H9 (cell line): ENCODE data around the gene MTCH1. TPM values are rescaled to one million over a fixed set of nuclear protein-coding genes. Genes with fewer than 3 reads are reported as not detected.
A peak's percentile ranks its signal among the peaks of the same experiment; 100 is the strongest.

Experiments used
- DNase-seq: peaks from one replicate; pipeline ENCODE4 v3.0.0-alpha.2; 2017
- H2AFZ ChIP-seq: one replicate; pipeline ENCODE4 v1.6.1; 2013; ENCODE audit warnings: mild to moderate bottlenecking, low read length, control low read depth, moderate library complexity
- H2AK5ac ChIP-seq: 2 replicates; pipeline ENCODE4 v1.6.1; 2013; ENCODE audit warnings: low read length, control low read depth, mixed read lengths; ENCODE audit not compliant: insufficient read length
- H2BK120ac ChIP-seq: one replicate; pipeline ENCODE4 v1.6.1; 2013; ENCODE audit warnings: low read depth, mild to moderate bottlenecking, low read length, control low read depth, inconsistent platforms; ENCODE audit not compliant: poor library complexity, severe bottlenecking
- H2BK12ac ChIP-seq: 2 replicates; pipeline ENCODE4 v1.6.1; 2013; ENCODE audit warnings: low read length, control low read depth, mixed read lengths, low read depth; ENCODE audit not compliant: insufficient read length
- H2BK15ac ChIP-seq: 2 replicates; pipeline ENCODE4 v1.6.1; 2013; ENCODE audit warnings: low read depth, low read length, control low read depth
- H2BK20ac ChIP-seq: one replicate; pipeline ENCODE4 v1.6.1; 2013; ENCODE audit warnings: low read depth, mild to moderate bottlenecking, low read length, control low read depth, inconsistent platforms; ENCODE audit not compliant: poor library complexity, severe bottlenecking
- H2BK5ac ChIP-seq: 2 replicates; pipeline ENCODE4 v1.6.1; 2013; ENCODE audit warnings: low read length, control low read depth, mixed read lengths; ENCODE audit not compliant: insufficient read length
- H3K14ac ChIP-seq: 2 replicates; pipeline ENCODE4 v1.6.1; 2013; ENCODE audit warnings: low read length, control low read depth; ENCODE audit not compliant: insufficient read depth
- H3K18ac ChIP-seq: 2 replicates; pipeline ENCODE4 v1.6.1; 2013; ENCODE audit warnings: low read depth, mild to moderate bottlenecking, mixed read lengths, low read length, control low read depth; ENCODE audit not compliant: insufficient read length
- H3K23ac ChIP-seq: 2 replicates; pipeline ENCODE4 v1.6.1; 2013; ENCODE audit warnings: low read length, control low read depth, mixed read lengths, low read depth; ENCODE audit not compliant: insufficient read length
- H3K23me2 ChIP-seq: 2 replicates; pipeline ENCODE4 v1.6.1; 2013; ENCODE audit warnings: low read depth, mild to moderate bottlenecking, mixed read lengths, low read length, control low read depth; ENCODE audit not compliant: insufficient read length, poor library complexity, severe bottlenecking
- H3K27ac ChIP-seq: 2 replicates; pipeline ENCODE4 v1.5.1; 2013; ENCODE audit warnings: low read length, control low read depth, mixed read lengths, low read depth; ENCODE audit not compliant: insufficient read length
- H3K27me3 ChIP-seq: 2 replicates; pipeline ENCODE4 v1.6.1; 2013; ENCODE audit warnings: low read length, control low read depth, inconsistent platforms; ENCODE audit not compliant: insufficient read depth
- H3K4ac ChIP-seq: 2 replicates; pipeline ENCODE4 v1.6.1; 2013; ENCODE audit warnings: low read depth, mild to moderate bottlenecking, control low read depth, inconsistent platforms, low read length, moderate library complexity
- H3K4me1 ChIP-seq: 2 replicates; pipeline ENCODE4 v1.6.1; 2013; ENCODE audit warnings: low read length, control low read depth, inconsistent platforms; ENCODE audit not compliant: insufficient read depth
- H3K4me2 ChIP-seq: 2 replicates; pipeline ENCODE4 v1.6.1; 2013; ENCODE audit warnings: low read length, control low read depth, mixed read lengths; ENCODE audit not compliant: insufficient read length, insufficient read depth
- H3K56ac ChIP-seq: 2 replicates; pipeline ENCODE4 v1.6.1; 2013; ENCODE audit warnings: low read depth, mild to moderate bottlenecking, mixed read lengths, low read length, control low read depth; ENCODE audit not compliant: insufficient read length
- H3K79me1 ChIP-seq: 2 replicates; pipeline ENCODE4 v1.6.1; 2013; ENCODE audit warnings: low read depth, mild to moderate bottlenecking, moderate library complexity, low read length, control low read depth, inconsistent platforms; ENCODE audit not compliant: insufficient read depth, poor library complexity, severe bottlenecking
- H3K79me2 ChIP-seq: 2 replicates; pipeline ENCODE4 v1.6.1; 2013; ENCODE audit warnings: low read length, control low read depth, inconsistent platforms; ENCODE audit not compliant: insufficient read depth
- H3K9ac ChIP-seq: 2 replicates; pipeline ENCODE4 v1.6.1; 2013; ENCODE audit warnings: low read length, control low read depth, mixed read lengths; ENCODE audit not compliant: insufficient read length; ENCODE audit errors: extremely low read depth
- H3K9me3 ChIP-seq: one replicate; pipeline ENCODE4 v1.6.1; 2013; ENCODE audit warnings: low read depth, low read length, inconsistent platforms; ENCODE audit not compliant: control insufficient read depth
- H3T11ph ChIP-seq: one replicate; pipeline ENCODE4 v1.6.1; 2013; ENCODE audit warnings: mild to moderate bottlenecking, low read length, control low read depth, inconsistent platforms
- H4K20me1 ChIP-seq: one replicate; pipeline ENCODE4 v1.6.1; 2013; ENCODE audit not compliant: control insufficient read depth, insufficient read length, insufficient read depth
- H4K5ac ChIP-seq: 2 replicates; pipeline ENCODE4 v1.6.1; 2013; ENCODE audit warnings: low read depth, mild to moderate bottlenecking, mixed read lengths, low read length, control low read depth; ENCODE audit not compliant: insufficient read length
- H4K8ac ChIP-seq: replicated peaks from 2 replicates; pipeline ENCODE4 v1.6.1; 2013; ENCODE audit warnings: low read length, control low read depth, mixed read lengths, low read depth; ENCODE audit not compliant: insufficient read length
- H4K91ac ChIP-seq: 2 replicates; pipeline ENCODE4 v1.6.1; 2013; ENCODE audit warnings: low read depth, mild to moderate bottlenecking, moderate library complexity, mixed read lengths, low read length, control low read depth; ENCODE audit not compliant: insufficient read length
- H3K27ac Mint-ChIP-seq, 3 experiments: 2 replicates in 2 of 3; 3 replicates in 1 of 3; pipeline ENCODE4 v1.8.0; 2020 to 2021; ENCODE audit warnings: mixed read lengths in 3 of 3, mild to moderate bottlenecking in 1 of 3, moderate library complexity in 1 of 3
- H3K27me3 Mint-ChIP-seq: 2 replicates; pipeline ENCODE4 v1.8.0; 2021; ENCODE audit warnings: low read depth, mild to moderate bottlenecking, moderate library complexity, mixed read lengths
- H3K36me3 Mint-ChIP-seq, 3 experiments: 2 replicates in 2 of 3; 3 replicates in 1 of 3; pipeline ENCODE4 v1.8.0; 2020 to 2021; ENCODE audit warnings: low read depth in 3 of 3, mixed read lengths in 3 of 3; ENCODE audit not compliant: insufficient read depth in 1 of 3
- H3K4me1 Mint-ChIP-seq, 2 experiments: 2 replicates each; pipeline ENCODE4 v1.8.0; 2020; ENCODE audit warnings: mixed read lengths in 2 of 2
- H3K4me3 Mint-ChIP-seq, 2 experiments: 2 replicates in 1 of 2; 3 replicates in 1 of 2; pipeline ENCODE4 v1.8.0; 2020 to 2021; ENCODE audit warnings: mild to moderate bottlenecking in 2 of 2, mixed read lengths in 2 of 2, moderate library complexity in 1 of 2
- H3K9me3 Mint-ChIP-seq, 2 experiments: 2 replicates in 1 of 2; 3 replicates in 1 of 2; pipeline ENCODE4 v1.8.0; 2020; ENCODE audit warnings: mild to moderate bottlenecking in 2 of 2, mixed read lengths in 2 of 2, moderate library complexity in 1 of 2
- WGBS: extraction: QIAGEN DNeasy Blood & Tissue Kit; methylation state at CpG from one replicate; pipeline ENCODE4 v1.1.7; 2013; ENCODE audit warnings: missing lambda C conversion rate, low lambda C conversion rate, mixed read lengths; ENCODE audit not compliant: insufficient read length; ENCODE audit errors: extremely low coverage; 5-methylcytosine and 5-hydroxymethylcytosine counted together
- total RNA-seq: library from RNA; stranded (reverse); gene quantifications from 2 replicates; pipeline ENCODE4 v1.2.1, GENCODE V29; 2021
- TF ChIP-seq, protein P1 (sequence below): fragments of 200-600 bp; sonication (generic); conservative IDR thresholded peaks from 3 replicates; pipeline ENCODE4 v1.8.0; 2021; ENCODE audit warnings: antibody characterized with exemption, mild to moderate bottlenecking

The MTCH1 gene
- total RNA-seq, 1 experiment from 2014 or later, result 200 TPM

DNA sequence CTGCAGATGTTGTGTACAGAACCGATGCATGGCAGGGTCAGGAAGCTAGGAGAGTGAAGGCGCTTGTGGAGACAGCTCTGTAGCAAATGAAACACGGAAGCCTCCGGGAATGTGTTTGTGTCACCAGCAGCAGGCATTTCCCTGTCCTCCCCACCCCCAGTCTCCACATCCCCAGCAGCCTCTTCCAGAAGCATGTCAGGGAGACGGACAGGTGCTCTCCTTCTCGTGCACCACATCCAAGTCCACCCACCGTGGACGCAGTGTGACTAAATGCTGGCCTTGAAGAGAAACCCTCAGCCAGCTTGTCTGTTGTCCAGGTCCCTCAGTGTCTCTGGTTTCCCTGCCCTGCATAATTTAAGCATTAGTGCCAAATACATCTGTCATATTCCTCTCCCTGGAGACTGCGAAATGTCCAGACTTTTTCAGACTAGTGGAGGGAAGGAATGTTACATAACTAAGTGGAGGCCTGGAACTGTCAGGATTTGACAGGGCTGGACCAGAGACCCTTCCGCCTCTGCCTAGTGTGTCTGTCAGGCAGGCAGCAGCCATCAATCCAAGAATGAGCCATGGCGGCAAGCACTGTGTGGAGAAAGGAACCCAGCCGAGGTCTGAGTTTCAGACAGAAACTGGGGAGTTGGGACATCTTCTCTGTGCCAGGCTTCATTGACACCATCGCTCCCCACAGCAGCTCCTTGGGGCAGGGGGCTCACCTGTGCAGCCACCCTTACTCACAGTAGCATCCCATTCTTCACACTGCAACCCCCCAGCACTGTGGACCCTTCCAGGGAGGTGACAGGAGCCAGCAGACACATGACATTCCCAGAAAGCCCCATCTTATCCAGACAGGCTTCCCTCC, 58.1 kb downstream of the MTCH1 start:
- H3K4me1 Mint-ChIP-seq, result peaks cover 2 to 6% of the 10 kb centered on the region in 2 experiments; a peak in 2 of 4 replicates
- TF ChIP-seq, protein P1, sequence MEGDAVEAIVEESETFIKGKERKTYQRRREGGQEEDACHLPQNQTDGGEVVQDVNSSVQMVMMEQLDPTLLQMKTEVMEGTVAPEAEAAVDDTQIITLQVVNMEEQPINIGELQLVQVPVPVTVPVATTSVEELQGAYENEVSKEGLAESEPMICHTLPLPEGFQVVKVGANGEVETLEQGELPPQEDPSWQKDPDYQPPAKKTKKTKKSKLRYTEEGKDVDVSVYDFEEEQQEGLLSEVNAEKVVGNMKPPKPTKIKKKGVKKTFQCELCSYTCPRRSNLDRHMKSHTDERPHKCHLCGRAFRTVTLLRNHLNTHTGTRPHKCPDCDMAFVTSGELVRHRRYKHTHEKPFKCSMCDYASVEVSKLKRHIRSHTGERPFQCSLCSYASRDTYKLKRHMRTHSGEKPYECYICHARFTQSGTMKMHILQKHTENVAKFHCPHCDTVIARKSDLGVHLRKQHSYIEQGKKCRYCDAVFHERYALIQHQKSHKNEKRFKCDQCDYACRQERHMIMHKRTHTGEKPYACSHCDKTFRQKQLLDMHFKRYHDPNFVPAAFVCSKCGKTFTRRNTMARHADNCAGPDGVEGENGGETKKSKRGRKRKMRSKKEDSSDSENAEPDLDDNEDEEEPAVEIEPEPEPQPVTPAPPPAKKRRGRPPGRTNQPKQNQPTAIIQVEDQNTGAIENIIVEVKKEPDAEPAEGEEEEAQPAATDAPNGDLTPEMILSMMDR, result no peak
- H3K27ac ChIP-seq, result no peak overlapping the region

More for the DNA sequence above, 58.1 kb downstream of the MTCH1 start:
- H2AFZ ChIP-seq, result no peak overlapping the region
- no peak overlapping the region for H3K14ac ChIP-seq
- H3K23me2 ChIP-seq, result no peaks in the 10 kb centered on the region
- Mint-ChIP-seq H3K9me3 (no peaks in the 10 kb centered on the region), H3K36me3 (no peaks in the 10 kb centered on the region), H3K4me3 (no peak overlapping the region), H3K27me3 (peaks cover 3% of the 10 kb centered on the region), H3K27ac (0 out of 7 replicates have a peak overlapping the region, but pooled peaks of 1 of the 3 experiments have one; percentile 31)
- no peak for DNase-seq
- H3K4me2 ChIP-seq, result no peak overlapping the region
- H2BK12ac ChIP-seq, result no peak overlapping the region
- H2BK20ac ChIP-seq, result no peak overlapping the region
- no peak overlapping the region for H2AK5ac ChIP-seq
- H2BK15ac ChIP-seq, result no peak overlapping the region
- no peaks in the 10 kb centered on the region for H3K4me1 ChIP-seq
- H3K9ac ChIP-seq, result no peak overlapping the region
- no peak overlapping the region for H3K4ac ChIP-seq
- no peaks in the 10 kb centered on the region for H3K27me3 ChIP-seq
- H3K79me2 ChIP-seq, result no peaks in the 10 kb centered on the region
- no peak overlapping the region for H4K5ac ChIP-seq
- no peak overlapping the region for H4K91ac ChIP-seq
- H3K79me1 ChIP-seq, result no peaks in the 10 kb centered on the region
- no peak overlapping the region for H2BK5ac ChIP-seq
- no peak overlapping the region for H2BK120ac ChIP-seq
- no peaks in the 10 kb centered on the region for H3K9me3 ChIP-seq
- H3K56ac ChIP-seq, result no peak overlapping the region
- H3T11ph ChIP-seq, result no peak overlapping the region
- H3K18ac ChIP-seq, result no peak overlapping the region
- no CpG with 5 or more reads among the region's 13 CpGs for WGBS
- no peak overlapping the region for H3K23ac ChIP-seq
- no peak overlapping the region for H4K8ac ChIP-seq
- no peaks in the 10 kb centered on the region for H4K20me1 ChIP-seq
